SIG-M5 (cell line): ENCODE data around the gene APOL5.

Source experiments
- DNase-seq: peaks from one replicate; lab custom pipeline; 2025; lab: John Stamatoyannopoulos, UW

APOL5 gene

DNA sequence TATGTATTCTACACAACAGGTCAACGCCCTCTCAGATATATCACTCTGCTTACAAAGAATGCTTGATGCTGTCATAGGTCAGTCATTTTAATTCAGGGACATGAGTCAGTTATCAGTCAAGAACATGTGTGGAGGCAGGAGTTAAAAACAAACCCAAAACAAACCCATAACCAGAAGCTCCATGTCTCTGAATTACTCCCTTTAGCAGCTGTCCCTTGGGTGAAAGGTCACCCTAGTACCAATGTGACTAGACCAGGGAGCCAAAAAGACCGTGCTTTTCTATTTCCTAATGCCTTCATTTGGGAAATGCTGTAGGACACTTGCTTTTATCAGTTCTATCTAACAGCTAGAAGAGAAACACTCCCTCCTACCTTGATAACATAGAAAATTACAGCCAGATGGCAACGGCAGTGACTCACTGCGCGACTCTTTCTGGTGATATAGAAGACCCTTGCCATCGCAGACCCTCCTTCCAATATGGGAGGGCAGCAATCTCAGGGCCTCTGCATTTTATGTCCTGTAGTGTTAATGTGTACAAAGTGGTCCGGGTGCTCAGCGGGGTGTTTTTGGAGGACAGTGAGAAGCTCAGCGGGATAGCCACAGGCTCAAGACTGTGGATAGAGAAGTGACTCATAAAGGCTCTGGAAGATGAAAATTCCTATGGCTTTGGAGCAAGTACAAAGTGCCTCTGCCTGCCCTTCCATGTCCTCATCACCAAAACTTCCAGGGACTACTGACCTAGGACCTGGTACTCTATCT lies 24.8 kb downstream of the APOL5 start:
- DNase-seq: no peak

DNA sequence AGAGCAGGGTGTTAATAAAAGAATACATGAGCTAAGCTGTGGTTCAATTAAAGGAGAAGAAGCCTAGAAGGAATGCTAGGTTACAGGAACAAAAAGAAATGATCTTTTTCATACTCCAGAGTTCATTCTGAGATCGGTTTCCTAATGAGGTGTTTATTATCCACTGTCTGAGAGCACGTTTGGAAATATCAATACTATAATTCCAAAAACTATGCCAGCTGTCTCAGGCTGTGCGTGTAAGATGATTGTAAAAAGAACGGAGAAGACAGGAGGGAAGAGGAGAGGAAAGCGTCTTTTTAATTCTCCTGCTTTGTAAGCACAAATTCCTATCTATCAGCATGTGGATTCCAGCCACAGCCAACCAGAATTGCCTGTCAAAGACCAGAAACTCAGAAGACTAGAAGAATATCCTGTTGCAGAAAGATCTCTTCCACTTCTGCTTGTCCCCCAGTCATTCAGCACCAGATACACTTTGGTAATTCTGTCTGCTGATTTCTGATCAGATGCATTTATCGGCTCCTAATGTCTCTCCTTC lies 25.7 kb downstream of the APOL5 start:
- DNase-seq: no peak

DNA sequence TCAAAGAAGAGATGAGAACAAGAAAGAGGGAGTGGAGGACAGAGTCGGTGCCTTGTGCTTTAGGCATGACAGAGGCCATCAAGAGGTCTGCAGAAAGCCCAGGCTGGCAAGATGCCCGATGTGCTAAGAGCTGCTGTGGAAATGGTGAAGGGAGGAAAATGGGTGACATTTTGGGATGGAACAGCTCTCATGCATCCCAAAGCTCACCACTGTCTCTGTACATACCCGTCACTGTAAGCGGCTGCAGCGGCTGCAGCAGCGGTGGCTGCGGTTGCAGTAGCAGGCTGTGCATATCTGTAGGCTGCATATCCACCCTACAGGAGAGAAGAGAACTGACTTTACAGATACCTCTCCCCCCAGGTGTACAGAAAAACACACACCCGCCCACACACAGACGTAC lies 28.6 kb downstream of the APOL5 start:
- DNase-seq: no peak

GRCh38 chr22:35746946-35747703 lies 29.5 kb downstream of the APOL5 start:
- DNase-seq: no peak

DNA sequence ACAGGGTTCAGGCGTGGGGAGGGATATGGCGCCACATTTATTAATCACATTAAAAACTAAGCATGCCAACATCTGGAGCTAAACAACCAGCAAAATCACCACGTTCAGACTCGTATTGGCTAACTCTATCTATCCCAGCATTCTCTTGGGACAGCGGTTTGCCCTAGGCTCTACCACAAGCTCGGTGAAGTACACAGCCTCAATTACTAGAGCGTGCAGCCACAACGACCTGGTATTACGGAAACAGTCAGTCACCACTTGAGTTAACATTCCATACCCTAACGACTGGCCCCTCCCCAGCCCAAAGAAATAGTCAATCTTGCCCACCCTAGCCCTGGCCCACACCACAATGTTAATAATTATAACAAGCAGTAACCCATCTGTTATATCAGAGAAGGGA lies 32.1 kb downstream of the APOL5 start:
- DNase-seq: no peak

DNA sequence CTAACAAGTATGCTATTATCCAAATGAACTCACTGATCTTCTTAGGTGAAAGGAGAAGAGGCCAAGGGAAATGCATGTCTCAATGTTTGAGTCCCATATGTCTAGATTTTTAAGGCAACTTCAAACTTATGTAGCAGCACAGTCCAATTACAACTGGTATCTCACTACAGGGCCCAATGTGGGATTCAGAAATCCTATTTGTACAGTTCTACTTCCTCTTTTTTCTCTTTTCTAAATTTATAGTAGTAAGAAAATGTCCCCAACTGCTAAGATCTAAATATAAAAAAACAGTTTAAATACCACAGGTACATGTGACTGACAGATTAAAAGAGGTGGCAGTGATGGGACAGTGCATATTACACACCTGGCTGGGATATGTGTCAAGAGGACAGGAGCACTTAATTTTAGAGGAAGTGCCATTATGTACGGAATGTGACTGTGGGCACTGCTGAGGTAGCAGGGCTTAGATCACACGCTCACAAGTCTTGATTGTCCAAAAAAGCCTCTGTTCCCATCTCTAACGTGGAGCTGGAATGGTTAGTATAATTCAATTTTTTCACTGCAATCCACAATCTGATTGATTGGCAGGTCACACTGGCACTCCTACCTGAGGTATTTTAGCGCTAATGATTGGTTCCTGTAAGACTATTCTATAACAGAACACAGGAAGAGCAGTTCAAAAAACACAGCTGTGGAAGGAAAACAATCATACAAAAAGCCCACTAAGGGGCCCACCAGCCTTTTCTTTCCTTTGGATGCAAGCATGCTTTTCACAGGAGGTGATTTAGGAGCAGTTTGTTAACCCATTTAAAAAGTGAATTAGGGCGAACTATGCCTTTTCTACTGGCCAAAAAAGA lies 34.6 kb downstream of the APOL5 start:
- no peak for DNase-seq

DNA sequence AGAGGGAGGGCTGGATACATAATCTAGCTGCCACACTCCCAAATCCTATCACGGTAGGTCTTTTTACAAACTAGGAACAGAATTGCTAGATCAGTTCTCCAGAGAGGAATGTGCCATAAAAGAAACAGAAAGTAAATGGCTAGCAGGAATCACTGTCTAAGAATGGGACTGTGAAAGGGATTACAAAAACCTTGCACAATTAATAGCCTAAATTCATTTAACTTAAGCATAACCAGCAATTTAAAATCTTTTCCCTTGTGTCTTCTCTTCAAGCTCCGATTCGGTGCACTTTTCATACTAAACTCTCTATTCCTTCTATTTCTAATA lies 35.2 kb downstream of the APOL5 start:
- no peak for DNase-seq

GRCh38 chr22:35754761-35755160 lies 37.1 kb downstream of the APOL5 start:
- DNase-seq: no peak

DNA sequence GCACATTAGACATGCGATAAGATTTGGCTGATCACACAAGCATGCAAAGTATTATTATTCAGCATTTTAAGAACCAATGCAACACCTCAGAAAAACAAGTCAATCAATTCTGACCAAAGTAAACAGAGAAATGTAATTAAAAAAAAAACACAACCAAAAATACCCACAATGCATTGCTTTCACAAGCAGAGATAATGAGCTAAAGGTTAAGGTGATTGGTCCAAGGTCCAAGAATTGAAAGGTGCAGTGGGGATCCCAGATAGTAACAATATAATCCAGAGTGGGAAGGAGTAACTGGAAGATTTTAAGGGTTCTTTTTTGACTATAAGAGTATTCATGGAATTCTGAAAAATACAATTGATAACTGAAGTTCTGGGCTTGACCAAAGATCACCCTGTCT lies 39.0 kb downstream of the APOL5 start:
- DNase-seq: no peak

- DNase-seq: no peak
These were observed 40.7 kb downstream of the APOL5 start for GRCh38 chr22:35758394-35758793.

GRCh38 chr22:35761037-35761436 lies 43.4 kb downstream of the APOL5 start:
- DNase-seq: no peak

DNA sequence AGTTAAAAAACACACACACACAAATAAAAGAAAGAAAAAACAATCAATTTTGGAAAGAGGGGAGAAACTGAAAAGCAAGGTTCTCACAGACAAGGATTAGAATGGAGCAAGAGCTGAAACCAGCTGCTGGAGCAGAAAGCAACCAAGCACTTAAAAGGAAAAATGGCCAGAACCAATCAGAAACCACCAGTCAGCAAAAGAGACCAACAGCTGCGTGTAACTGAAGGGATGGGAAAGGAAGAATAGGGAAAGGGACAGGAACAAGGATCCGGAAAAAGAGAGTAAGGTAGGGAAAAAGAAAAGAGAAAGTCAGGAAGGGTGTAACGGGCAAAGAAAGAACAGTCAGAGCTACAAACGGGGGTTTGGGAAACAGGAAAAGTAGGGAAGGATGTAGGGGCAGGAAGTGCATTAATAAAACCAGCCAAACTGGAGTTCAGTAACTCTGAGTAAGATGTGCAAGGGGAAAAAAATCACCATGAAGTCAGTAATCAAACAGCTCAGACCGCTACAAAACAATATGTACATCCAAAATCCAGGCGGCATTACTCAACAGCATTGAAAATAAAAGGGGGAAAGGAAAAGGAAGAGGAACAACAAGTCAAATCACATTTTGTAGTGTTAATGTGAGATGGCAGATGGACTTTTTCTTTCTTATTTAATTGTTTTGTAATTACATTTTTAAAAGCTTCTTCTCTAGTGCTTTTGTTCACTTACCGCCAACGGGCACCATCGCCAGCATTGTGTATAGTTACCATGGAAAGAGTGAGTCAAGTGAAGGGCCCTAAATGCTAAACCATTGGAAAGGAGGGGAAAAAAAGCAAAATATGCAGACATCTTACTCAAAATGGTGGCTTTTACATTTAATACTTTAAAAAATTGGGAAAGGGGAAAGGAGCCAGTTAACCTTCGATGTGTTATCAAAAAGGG lies 49.2 kb downstream of the APOL5 start:
- DNase-seq: no peak

DNA sequence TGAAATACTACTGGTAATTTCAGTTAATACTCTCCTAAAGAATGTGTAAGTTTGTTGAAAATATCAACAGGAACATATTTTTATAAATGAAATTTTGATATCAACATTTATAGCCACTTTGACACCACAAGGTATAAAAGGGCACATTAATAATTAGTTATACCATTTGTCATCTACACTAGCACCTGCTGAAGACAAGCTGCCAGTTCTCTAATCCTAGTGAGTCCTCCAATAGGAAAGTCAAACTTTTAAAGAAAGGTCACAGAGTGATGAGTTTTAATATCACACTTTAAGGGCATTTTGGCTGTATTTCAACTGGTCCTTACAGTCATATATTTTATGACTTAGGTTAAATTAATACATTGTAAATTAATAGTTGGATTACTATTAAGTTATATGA lies 52.3 kb downstream of the APOL5 start:
- no peak for DNase-seq

DNA sequence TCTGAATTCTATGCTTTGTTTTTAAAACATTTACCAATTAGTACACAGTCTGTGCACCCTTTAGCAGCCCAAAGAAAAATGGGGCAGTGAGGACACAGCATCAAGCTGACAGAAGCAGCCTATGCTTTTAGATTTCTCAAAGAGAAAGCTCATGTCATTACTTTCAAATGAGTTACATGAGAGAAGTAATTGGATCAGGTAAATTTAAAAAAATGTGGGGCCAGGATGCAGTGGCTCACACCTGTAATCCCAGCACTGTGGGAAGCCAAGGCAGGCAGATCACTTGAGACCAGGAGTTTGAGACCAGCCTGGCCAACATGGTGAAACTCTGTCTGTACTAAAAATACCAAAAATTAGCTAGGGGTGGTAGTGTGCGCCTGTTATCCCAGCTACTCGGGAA lies 57.7 kb downstream of the APOL5 start:
- DNase-seq: no peak

DNA sequence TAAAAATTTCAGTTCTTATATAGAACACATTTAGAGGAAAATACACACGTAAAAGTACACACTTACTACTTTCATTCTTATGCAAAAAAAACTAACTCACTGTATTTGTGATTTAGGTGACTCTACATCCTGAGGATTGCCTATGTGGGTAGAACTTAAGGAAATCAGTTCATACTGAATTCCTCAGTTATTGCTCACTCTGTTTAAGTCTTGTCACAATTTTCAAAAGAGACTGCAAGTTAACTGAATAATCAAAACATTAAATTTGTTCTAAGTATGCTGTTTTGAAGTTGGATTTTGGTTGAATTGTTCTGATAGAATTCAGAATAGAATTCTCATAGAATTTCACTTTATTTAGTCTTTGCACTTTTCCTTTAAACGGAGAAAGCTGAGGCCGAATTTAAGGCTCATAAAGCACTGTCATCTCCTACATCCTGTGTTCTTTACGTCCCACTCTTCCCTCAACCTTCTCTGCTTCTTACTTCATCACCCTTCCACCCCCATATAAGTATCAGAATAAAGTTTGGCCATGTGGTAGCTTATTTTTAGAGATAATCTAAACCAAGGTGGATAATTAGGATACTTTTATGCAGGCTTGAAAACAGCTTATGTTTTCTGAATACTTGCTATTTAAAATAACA lies 59.8 kb downstream of the APOL5 start:
- DNase-seq: no peak
